ENCODE data around the gene PNPO. TPM values are rescaled to one million over a fixed set of nuclear protein-coding genes. Genes with fewer than 3 reads are reported as not detected.
A peak's percentile ranks its signal among the peaks of the same experiment; 100 is the strongest.

Gene PNPO
- total RNA-seq, 4 donors from 2014 or later, result 14.6 to 33.6 (median 24.7) TPM

DNA sequence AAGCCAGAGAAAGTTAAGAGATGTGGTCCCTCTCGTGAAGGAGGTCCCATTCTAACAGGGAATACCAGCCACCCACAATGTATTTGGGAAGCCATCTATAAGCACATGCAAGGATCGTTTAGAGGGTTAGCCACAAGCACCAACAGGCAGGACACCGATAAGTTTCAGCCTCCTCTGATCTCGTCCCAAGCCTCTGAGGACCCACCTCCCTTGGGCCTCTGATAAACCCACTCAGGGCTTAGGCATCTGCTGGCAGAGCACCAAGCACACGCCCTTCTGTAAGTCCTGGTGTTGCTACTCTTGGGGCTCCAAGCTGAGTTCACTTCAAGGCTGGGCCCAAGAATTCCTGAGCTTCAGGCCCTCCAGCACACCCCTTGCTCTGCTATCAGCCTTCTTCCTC, 5.4 kb upstream of the PNPO start:
- DNase-seq (ENCODE audit: low spot score in 2 of 2), result no peak

DNA sequence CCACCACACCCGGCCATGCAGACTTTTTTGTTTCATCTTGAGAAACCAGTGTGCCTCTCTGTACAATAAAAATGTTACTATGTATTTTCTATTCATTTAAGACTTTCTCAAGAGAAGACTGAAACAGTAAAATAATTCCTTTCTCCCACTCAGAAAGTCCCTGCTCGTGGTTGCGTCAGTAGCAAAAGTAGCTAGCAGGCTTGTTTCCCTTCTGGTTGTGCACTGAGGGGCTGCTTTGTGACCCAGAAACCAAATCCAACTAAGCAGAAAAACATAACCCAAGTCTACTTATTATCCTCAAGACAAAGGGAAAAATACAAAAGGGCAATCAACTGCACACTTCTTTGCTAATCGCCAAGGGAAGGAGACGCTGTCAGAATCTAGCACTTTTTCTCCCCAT, 3.4 kb upstream of the PNPO start:
- H3K4me1 ChIP-seq, result peaks cover 23% of the 10 kb centered on the region
- no peak overlapping the region for H3K4me3 ChIP-seq
- no peaks in the 10 kb centered on the region for H3K36me3 ChIP-seq
- no peaks in the 10 kb centered on the region for H3K9me3 ChIP-seq
- TF ChIP-seq EP300 (IDR thresholded peaks at IDR 0.05), result no peak
- H3K27me3 ChIP-seq, result no peaks in the 10 kb centered on the region
- DNase-seq (ENCODE audit: low spot score in 2 of 2), result no peak
- H3K27ac ChIP-seq, result no peak overlapping the region
- 82% methylated on average over 5 of the region's 5 CpGs for WGBS

More for the DNA sequence above, 5.4 kb upstream of the PNPO start:
- TF ChIP-seq, protein P1, sequence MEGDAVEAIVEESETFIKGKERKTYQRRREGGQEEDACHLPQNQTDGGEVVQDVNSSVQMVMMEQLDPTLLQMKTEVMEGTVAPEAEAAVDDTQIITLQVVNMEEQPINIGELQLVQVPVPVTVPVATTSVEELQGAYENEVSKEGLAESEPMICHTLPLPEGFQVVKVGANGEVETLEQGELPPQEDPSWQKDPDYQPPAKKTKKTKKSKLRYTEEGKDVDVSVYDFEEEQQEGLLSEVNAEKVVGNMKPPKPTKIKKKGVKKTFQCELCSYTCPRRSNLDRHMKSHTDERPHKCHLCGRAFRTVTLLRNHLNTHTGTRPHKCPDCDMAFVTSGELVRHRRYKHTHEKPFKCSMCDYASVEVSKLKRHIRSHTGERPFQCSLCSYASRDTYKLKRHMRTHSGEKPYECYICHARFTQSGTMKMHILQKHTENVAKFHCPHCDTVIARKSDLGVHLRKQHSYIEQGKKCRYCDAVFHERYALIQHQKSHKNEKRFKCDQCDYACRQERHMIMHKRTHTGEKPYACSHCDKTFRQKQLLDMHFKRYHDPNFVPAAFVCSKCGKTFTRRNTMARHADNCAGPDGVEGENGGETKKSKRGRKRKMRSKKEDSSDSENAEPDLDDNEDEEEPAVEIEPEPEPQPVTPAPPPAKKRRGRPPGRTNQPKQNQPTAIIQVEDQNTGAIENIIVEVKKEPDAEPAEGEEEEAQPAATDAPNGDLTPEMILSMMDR (IDR thresholded peaks at IDR 0.05), result no peak
- no peak for TF ChIP-seq POLR2A (IDR thresholded peaks at IDR 0.05)
- TF ChIP-seq EP300 (IDR thresholded peaks at IDR 0.05), result no peak
- TF ChIP-seq POLR2AphosphoS5 (IDR thresholded peaks at IDR 0.05), result no peak
- Histone ChIP-seq H3K27ac (no peak overlapping the region), H3K27me3 (no peaks in the 10 kb centered on the region), H3K36me3 (no peaks in the 10 kb centered on the region), H3K9me3 (no peaks in the 10 kb centered on the region), H3K4me3 (no peak overlapping the region), H3K4me1 (peaks cover 7% of the 10 kb centered on the region)
- WGBS, result 34% methylated on average over 5 of the region's 5 CpGs

DNA sequence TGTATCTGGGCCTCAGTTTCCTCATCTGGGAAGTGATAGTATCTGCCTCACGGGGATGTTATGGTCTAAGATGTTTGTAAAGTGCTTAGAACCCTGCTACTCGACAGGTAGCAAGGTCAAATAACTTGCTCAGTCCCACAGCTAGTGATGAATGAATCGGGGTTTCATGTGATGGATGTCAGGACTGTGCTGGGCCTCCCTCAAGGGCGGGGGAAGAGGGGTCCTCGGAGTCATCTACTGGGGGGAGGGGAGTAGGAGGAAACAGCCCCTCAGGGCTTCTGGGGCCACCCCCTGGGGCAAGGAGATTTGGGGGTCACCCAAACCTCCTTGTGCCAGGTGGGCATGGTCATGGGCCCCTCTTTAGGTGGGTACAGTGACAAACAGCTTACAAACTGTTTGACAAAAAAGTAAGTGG, 732 bp downstream of the PNPO start:
- TF ChIP-seq POLR2A (IDR thresholded peaks at IDR 0.05) (no peak), POLR2AphosphoS5 (IDR thresholded peaks at IDR 0.05) (no peak), EP300 (IDR thresholded peaks at IDR 0.05) (no peak)
- TF ChIP-seq, protein P1 (IDR thresholded peaks at IDR 0.05), result no peak
- H3K9me3 ChIP-seq, result no peaks in the 10 kb centered on the region
- H3K27ac ChIP-seq, result peak overlapping the region; percentile 57
- H3K4me3 ChIP-seq, result peak overlapping the region; percentile 60
- H3K4me1 ChIP-seq, result peaks cover 32% of the 10 kb centered on the region
- WGBS, result 11% methylated on average over 4 of the region's 5 CpGs
- no peaks in the 10 kb centered on the region for H3K27me3 ChIP-seq
- no peak for DNase-seq (ENCODE audit: low spot score in 2 of 2)
- H3K36me3 ChIP-seq, result peaks cover 15% of the 10 kb centered on the region

DNA sequence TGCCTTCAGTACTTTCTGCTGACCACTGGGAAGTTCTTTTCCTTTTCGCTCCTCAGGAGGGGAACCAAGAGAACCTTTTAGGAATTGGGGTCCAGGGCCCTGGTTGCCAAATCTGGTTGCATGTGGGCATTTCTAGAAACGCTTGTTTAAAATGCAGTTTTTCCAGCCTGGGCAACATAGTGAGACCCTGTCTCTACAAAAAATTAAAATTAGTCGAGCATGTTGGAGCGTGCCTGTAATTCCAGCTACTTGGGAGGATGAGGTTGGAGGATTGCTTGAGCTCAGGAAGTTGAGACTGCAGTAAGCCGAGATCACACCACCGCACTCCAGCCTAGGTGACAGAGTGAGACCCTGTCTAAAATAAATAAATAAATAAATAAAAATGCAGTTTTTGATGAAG, 1.2 kb downstream of the PNPO start:
- H3K36me3 ChIP-seq, result peaks cover 15% of the 10 kb centered on the region
- peaks cover 34% of the 10 kb centered on the region for H3K4me1 ChIP-seq
- peak overlapping the region; percentile 60 for H3K4me3 ChIP-seq
- no peak for DNase-seq (ENCODE audit: low spot score in 2 of 2)
- H3K27me3 ChIP-seq, result no peaks in the 10 kb centered on the region
- no peak overlapping the region for H3K27ac ChIP-seq
- TF ChIP-seq, protein P1 (IDR thresholded peaks at IDR 0.05), result no peak
- TF ChIP-seq POLR2A (IDR thresholded peaks at IDR 0.05) (no peak), EP300 (IDR thresholded peaks at IDR 0.05) (no peak), POLR2AphosphoS5 (IDR thresholded peaks at IDR 0.05) (no peak)
- no peaks in the 10 kb centered on the region for H3K9me3 ChIP-seq
- 60% methylated on average over 6 of the region's 6 CpGs for WGBS

DNA sequence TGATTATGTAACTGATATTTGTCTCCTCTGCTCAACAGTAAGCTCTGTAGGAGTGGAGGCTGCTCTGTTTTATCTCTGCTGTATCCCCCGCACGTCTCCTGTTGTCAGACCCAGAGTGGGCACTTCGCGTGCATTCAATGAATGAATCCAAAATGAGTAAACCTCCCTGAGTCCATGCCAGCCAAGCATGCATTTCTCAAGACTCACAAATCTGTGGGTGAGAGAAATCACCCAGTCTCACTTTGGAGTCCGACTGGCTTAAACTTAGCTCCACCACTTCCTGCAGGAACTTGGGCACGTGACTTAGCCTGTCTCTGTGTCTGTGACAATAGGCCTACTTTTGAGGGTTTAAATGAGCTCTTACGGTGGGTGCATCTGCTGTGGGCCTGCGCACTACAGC, 3.7 kb downstream of the PNPO start:
- Histone ChIP-seq H3K27ac (no peak overlapping the region), H3K36me3 (peaks cover 15% of the 10 kb centered on the region), H3K4me1 (peaks cover 48% of the 10 kb centered on the region), H3K9me3 (no peaks in the 10 kb centered on the region), H3K27me3 (no peaks in the 10 kb centered on the region), H3K4me3 (no peak overlapping the region)
- no peak for DNase-seq (ENCODE audit: low spot score in 2 of 2)
- TF ChIP-seq POLR2A (IDR thresholded peaks at IDR 0.05) (no peak), POLR2AphosphoS5 (IDR thresholded peaks at IDR 0.05) (no peak), EP300 (IDR thresholded peaks at IDR 0.05) (no peak)
- TF ChIP-seq, protein P1 (IDR thresholded peaks at IDR 0.05), result no peak
- 91% methylated on average over 8 of the region's 8 CpGs for WGBS
